CD14-positive monocyte (primary cell): Measurements from ENCODE around the gene ZNF195. TPM values are rescaled to one million over a fixed set of nuclear protein-coding genes. Genes with fewer than 3 reads are reported as not detected.
"Not testable (repeated sequence)": the region's sequence is repeated elsewhere in the genome, so short reads cannot be mapped to it uniquely, and the experiment has no call there.

Source experiments
- DNase-seq, 3 donors: peaks; one replicate each; pipeline ENCODE4 v3.0.0-alpha.2; 2011 to 2022
- H2AFZ ChIP-seq: 2 replicates; pipeline ENCODE4 v1.6.0; 2012; ENCODE audit warnings: mild to moderate bottlenecking, low read depth, low read length, inconsistent platforms; ENCODE audit not compliant: insufficient read depth, poor library complexity, severe bottlenecking
- H3K27ac ChIP-seq, 2 donors: 1 replicate in 1 of 2; 2 replicates in 1 of 2; pipeline ENCODE4 v1.5.1; 2012 to 2013; ENCODE audit warnings: low read length in 2 of 2, control low read depth in 1 of 2, inconsistent platforms in 1 of 2, low read depth in 1 of 2, mild to moderate bottlenecking in 1 of 2
- H3K27me3 ChIP-seq, 2 donors: one replicate each; pipeline versions ENCODE4 v1.6.0 to v1.6.1; 2011 to 2013; ENCODE audit warnings: low read length in 2 of 2; ENCODE audit not compliant: control insufficient read depth in 2 of 2, insufficient read depth in 2 of 2
- H3K36me3 ChIP-seq, 2 donors: replicated peaks in 1 of 2; 1 replicate in 1 of 2; 2 replicates in 1 of 2; pipeline versions ENCODE4 v1.5.1 to v1.6.1; 2012 to 2013; ENCODE audit warnings: low read length in 2 of 2, control low read depth in 1 of 2, inconsistent platforms in 1 of 2, mild to moderate bottlenecking in 1 of 2; ENCODE audit not compliant: insufficient read depth in 2 of 2, control insufficient read depth in 1 of 2
- H3K4me1 ChIP-seq, 2 donors: 1 replicate in 1 of 2; 2 replicates in 1 of 2; pipeline versions ENCODE4 v1.5.1 to v1.6.1; 2012 to 2013; ENCODE audit warnings: low read length in 2 of 2, control low read depth in 1 of 2, inconsistent platforms in 1 of 2, mild to moderate bottlenecking in 1 of 2, moderate library complexity in 1 of 2; ENCODE audit not compliant: insufficient read depth in 2 of 2, control insufficient read depth in 1 of 2
- H3K4me2 ChIP-seq: replicated peaks from 2 replicates; pipeline ENCODE3; 2012; ENCODE audit warnings: low read length, moderate library complexity, mild to moderate bottlenecking; ENCODE audit not compliant: poor library complexity, severe bottlenecking; ENCODE audit errors: extremely low read depth
- H3K4me3 ChIP-seq, 3 experiments: fragments of 200-600 bp in 1 of 3; sonication (generic) in 1 of 3; replicated peaks in 1 of 3; 1 replicate in 2 of 3; 2 replicates in 1 of 3; pipeline ENCODE4 v1.5.1; 2011 to 2013; ENCODE audit warnings: low read length in 3 of 3, mild to moderate bottlenecking in 3 of 3, control low read depth in 2 of 3, low read depth in 2 of 3, inconsistent platforms in 1 of 3, moderate library complexity in 1 of 3
- H3K79me2 ChIP-seq: 2 replicates; pipeline ENCODE4 v1.6.0; 2012; ENCODE audit warnings: mild to moderate bottlenecking, control low read depth, inconsistent platforms, low read length, moderate library complexity; ENCODE audit not compliant: insufficient read depth
- H3K9ac ChIP-seq: 2 replicates; pipeline ENCODE4 v1.6.0; 2017; ENCODE audit warnings: low read length, mild to moderate bottlenecking; ENCODE audit not compliant: insufficient read depth, poor library complexity, severe bottlenecking
- H3K9me3 ChIP-seq, 2 donors: replicated peaks in 1 of 2; 1 replicate in 1 of 2; 2 replicates in 1 of 2; pipeline versions ENCODE4 v1.5.1 to v1.6.1; 2012 to 2013; ENCODE audit warnings: low read length in 2 of 2, control low read depth in 1 of 2; ENCODE audit not compliant: control insufficient read depth in 1 of 2, insufficient read depth in 1 of 2
- H4K20me1 ChIP-seq: 2 replicates; pipeline ENCODE4 v1.6.0; 2012; ENCODE audit warnings: mild to moderate bottlenecking, low read length, control low read depth, moderate library complexity; ENCODE audit not compliant: insufficient read depth
- H3K27ac Mint-ChIP-seq, 7 donors: one replicate each; pipeline ENCODE4 v1.8.0; 2020; ENCODE audit warnings: mild to moderate bottlenecking in 7 of 7, mixed read lengths in 7 of 7, moderate library complexity in 6 of 7, inconsistent platforms in 2 of 7
- H3K27me3 Mint-ChIP-seq, 3 donors: one replicate each; pipeline ENCODE4 v1.8.0; 2021 to 2022; ENCODE audit warnings: low read depth in 3 of 3, mild to moderate bottlenecking in 3 of 3, mixed read lengths in 3 of 3, moderate library complexity in 3 of 3, inconsistent platforms in 1 of 3
- H3K36me3 Mint-ChIP-seq, 2 donors: one replicate each; pipeline ENCODE4 v1.8.0; 2020; ENCODE audit warnings: mixed read lengths in 2 of 2, inconsistent platforms in 1 of 2, mild to moderate bottlenecking in 1 of 2
- H3K4me1 Mint-ChIP-seq: one replicate; pipeline ENCODE4 v1.8.0; 2020; ENCODE audit warnings: mild to moderate bottlenecking, mixed read lengths
- H3K4me3 Mint-ChIP-seq, 2 donors: one replicate each; pipeline ENCODE4 v1.8.0; 2020; ENCODE audit warnings: mild to moderate bottlenecking in 2 of 2, mixed read lengths in 2 of 2, moderate library complexity in 1 of 2
- H3K9me3 Mint-ChIP-seq, 7 donors: one replicate each; pipeline ENCODE4 v1.8.0; 2020 to 2022; ENCODE audit warnings: mixed read lengths in 7 of 7, mild to moderate bottlenecking in 6 of 7, moderate library complexity in 6 of 7, inconsistent platforms in 2 of 7
- WGBS: methylation state at CpG from one replicate; pipeline ENCODE4 v1.1.5; 2013; ENCODE audit warnings: missing lambda C conversion rate; ENCODE audit not compliant: insufficient coverage; 5-methylcytosine and 5-hydroxymethylcytosine counted together
- intact Hi-C, 2 donors: fragments of 100-400 bp; cut with micrococcal nuclease; formaldehyde crosslinking; loops; one replicate each; pipeline versions ENCODE4 v1.15.0 to v1.15.1; 2023
- polyA plus RNA-seq, 3 donors: library from polyadenylated mRNA; depleted of rRNA in 1 of 3; unstranded in 2 of 3; stranded (reverse) in 1 of 3; fragments of 300-500 nt in 2 of 3; fragments of >200 nt in 1 of 3; fragmentation: Illumina TruSeq in 2 of 3; gene quantifications; 1 replicate in 2 of 3; 2 replicates in 1 of 3; pipeline ENCODE4 v1.2.3, GENCODE V29; 2012 to 2021
- TF ChIP-seq, protein P1 (sequence below): fragments of 200-600 bp; IDR thresholded peaks from one replicate; pipeline ENCODE4 v1.8.0; 2022; ENCODE audit warnings: antibody characterized with exemption, mild to moderate bottlenecking

The ZNF195 gene
- polyA plus RNA-seq, 3 donors = 10.7 to 24.7 (median 13.5) TPM

DNA sequence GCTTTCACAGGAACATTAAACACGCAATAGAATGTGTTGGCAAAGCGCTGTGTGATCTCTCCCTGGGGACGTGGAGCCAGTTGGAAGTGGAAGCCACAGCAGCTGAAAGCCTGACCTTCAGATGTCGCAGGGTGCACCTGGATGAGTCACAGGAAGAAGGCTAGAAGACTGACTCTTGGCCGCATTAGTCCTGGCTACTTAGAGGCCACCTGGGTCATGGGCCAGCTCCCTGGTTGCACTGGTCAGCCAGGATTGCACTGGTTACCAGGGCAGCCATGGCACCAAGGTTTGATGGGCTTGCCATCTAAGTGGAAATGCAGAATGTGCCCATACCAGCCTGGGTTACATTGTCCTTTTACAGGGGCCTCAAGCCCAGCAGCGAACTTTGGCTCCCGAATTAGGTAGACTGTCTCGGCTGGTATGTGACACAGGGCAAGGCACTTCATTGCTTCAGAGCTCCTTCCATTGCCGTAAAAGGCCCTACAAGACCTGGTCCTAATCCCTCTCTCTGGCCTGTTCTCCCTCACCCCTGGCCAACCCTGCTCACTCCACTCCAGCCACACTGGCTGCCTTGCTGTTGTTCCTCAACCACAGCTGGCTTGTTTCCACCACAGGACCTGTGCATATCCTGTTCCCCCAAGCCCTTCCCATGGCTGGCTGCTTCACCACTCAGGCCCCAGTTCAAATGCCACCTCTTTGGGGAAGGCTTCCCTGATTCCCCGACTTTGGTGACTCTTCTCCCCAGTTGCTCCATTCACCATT is 41.5 kb upstream of the ZNF195 start:
- not testable (repeated sequence) for H2AFZ ChIP-seq, H3K36me3 ChIP-seq, H3K27ac ChIP-seq, H3K27ac Mint-ChIP-seq, H3K36me3 Mint-ChIP-seq, H3K9me3 Mint-ChIP-seq, H3K4me1 ChIP-seq, H3K4me3 ChIP-seq, H3K9me3 ChIP-seq, H4K20me1 ChIP-seq, H3K79me2 ChIP-seq, DNase-seq, H3K27me3 ChIP-seq, H3K4me2 ChIP-seq, H3K9ac ChIP-seq
- peaks cover 13% of the 10 kb centered on the region for H3K4me1 Mint-ChIP-seq
- peaks cover 17 to 35% (median 21%) of the 10 kb centered on the region in 3 donors for H3K27me3 Mint-ChIP-seq
- H3K4me3 Mint-ChIP-seq = peak overlapping the region in 1 of 2 donors; percentile 52
- 94% methylated on average over 5 of the region's 10 CpGs for WGBS
- intact Hi-C loops = loop anchor here in 1 of 2 donors (5.0 kb wide), 1 partner anchor 43 kb away; the partner anchor contains the start of gene ZNF195

DNA sequence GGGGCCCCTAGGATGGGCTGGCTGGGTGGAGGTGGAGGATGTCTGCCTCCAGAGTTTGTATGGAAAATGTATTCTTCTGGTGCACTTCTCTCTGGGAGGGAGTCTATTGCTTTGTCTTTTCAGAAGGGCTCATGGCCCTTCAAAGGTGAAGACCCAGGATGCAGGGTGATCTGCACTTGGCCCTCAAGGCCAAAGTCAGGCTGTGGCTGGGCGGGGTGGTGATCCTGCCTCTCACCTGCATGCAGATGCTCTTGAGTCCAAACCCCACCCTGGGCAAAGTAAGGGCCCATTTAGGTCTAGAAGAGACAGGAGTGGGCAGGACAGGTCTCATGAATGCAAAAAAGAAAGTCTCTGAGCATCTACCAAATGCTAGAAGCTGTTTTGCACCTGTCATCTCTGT is 40.5 kb upstream of the ZNF195 start:
- H3K9me3 ChIP-seq, intact Hi-C loops, H3K27ac ChIP-seq, H3K9me3 Mint-ChIP-seq, H3K36me3 ChIP-seq, DNase-seq, H3K79me2 ChIP-seq, H3K27me3 ChIP-seq, H3K9ac ChIP-seq, H3K36me3 Mint-ChIP-seq, H3K4me1 ChIP-seq, H2AFZ ChIP-seq, H3K4me3 Mint-ChIP-seq, H3K27ac Mint-ChIP-seq, H4K20me1 ChIP-seq, H3K4me3 ChIP-seq, H3K4me2 ChIP-seq: not testable (repeated sequence)
- Mint-ChIP-seq H3K27me3 (peaks cover 13 to 29% (median 16%) of the 10 kb centered on the region in 3 donors), H3K4me1 (peaks cover 13% of the 10 kb centered on the region)
- WGBS = no CpG with 5 or more reads among the region's 1 CpG

GRCh38 chr11:3417047-3417446 is 38.1 kb upstream of the ZNF195 start:
- H3K27ac ChIP-seq = not testable (repeated sequence)

More at GRCh38 chr11:3417047-3417446, 38.1 kb upstream of the ZNF195 start:
- H3K9me3 ChIP-seq, H3K9me3 Mint-ChIP-seq, H3K4me1 ChIP-seq, H3K27me3 ChIP-seq, H3K9ac ChIP-seq, H4K20me1 ChIP-seq, H3K36me3 Mint-ChIP-seq, H3K4me3 ChIP-seq, H3K79me2 ChIP-seq, H3K4me2 ChIP-seq, H3K27ac Mint-ChIP-seq, H3K4me1 Mint-ChIP-seq, H2AFZ ChIP-seq, H3K36me3 ChIP-seq, H3K4me3 Mint-ChIP-seq, intact Hi-C loops: not testable (repeated sequence)
- H3K27me3 Mint-ChIP-seq = peaks cover 6 to 14% (median 8%) of the 10 kb centered on the region in 3 donors
- TF ChIP-seq, protein P1, sequence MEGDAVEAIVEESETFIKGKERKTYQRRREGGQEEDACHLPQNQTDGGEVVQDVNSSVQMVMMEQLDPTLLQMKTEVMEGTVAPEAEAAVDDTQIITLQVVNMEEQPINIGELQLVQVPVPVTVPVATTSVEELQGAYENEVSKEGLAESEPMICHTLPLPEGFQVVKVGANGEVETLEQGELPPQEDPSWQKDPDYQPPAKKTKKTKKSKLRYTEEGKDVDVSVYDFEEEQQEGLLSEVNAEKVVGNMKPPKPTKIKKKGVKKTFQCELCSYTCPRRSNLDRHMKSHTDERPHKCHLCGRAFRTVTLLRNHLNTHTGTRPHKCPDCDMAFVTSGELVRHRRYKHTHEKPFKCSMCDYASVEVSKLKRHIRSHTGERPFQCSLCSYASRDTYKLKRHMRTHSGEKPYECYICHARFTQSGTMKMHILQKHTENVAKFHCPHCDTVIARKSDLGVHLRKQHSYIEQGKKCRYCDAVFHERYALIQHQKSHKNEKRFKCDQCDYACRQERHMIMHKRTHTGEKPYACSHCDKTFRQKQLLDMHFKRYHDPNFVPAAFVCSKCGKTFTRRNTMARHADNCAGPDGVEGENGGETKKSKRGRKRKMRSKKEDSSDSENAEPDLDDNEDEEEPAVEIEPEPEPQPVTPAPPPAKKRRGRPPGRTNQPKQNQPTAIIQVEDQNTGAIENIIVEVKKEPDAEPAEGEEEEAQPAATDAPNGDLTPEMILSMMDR = peak; percentile 47
- WGBS = 94% methylated on average over 3 of the region's 4 CpGs
- peak; percentile 32 to 52 (median 33) for DNase-seq
